Smooth muscle cell (in vitro differentiated cells): ENCODE measurements around the gene FCHSD1. TPM values are rescaled to one million over a fixed set of nuclear protein-coding genes. Genes with fewer than 3 reads are reported as not detected.

Experiments
- DNase-seq: peaks from one replicate; lab custom pipeline; 2025; ENCODE audit not compliant: unreplicated experiment; lab: John Stamatoyannopoulos, UW
- H2AFZ ChIP-seq: fragments of 200-600 bp; sonication (generic); 2 replicates; pipeline ENCODE4 v1.6.0; 2016; ENCODE audit warnings: antibody characterized with exemption, low read depth, mild to moderate bottlenecking
- H3F3A ChIP-seq: fragments of 200-600 bp; sonication (generic); 2 replicates; pipeline ENCODE4 v1.6.0; 2017; ENCODE audit warnings: antibody characterized with exemption, low read depth
- H3K27ac ChIP-seq: fragments of 200-600 bp; sonication (generic); 2 replicates; pipeline ENCODE4 v1.5.1; 2016; ENCODE audit warnings: low read depth, mild to moderate bottlenecking
- H3K27me3 ChIP-seq: fragments of 200-600 bp; sonication (generic); 2 replicates; pipeline ENCODE4 v1.6.1; 2016; ENCODE audit warnings: low read depth, mild to moderate bottlenecking
- H3K36me3 ChIP-seq: fragments of 200-600 bp; sonication (generic); 2 replicates; pipeline ENCODE4 v1.5.1; 2016; ENCODE audit warnings: low read depth
- H3K4me1 ChIP-seq: fragments of 200-600 bp; sonication (generic); 2 replicates; pipeline ENCODE4 v1.5.1; 2016; ENCODE audit warnings: low read depth
- H3K4me2 ChIP-seq: fragments of 200-600 bp; sonication (generic); 2 replicates; pipeline ENCODE4 v1.6.0; 2016; ENCODE audit warnings: mild to moderate bottlenecking
- H3K4me3 ChIP-seq: fragments of 200-600 bp; sonication (generic); 2 replicates; pipeline ENCODE4 v1.5.1; 2016; ENCODE audit warnings: mild to moderate bottlenecking
- H3K79me2 ChIP-seq: fragments of 200-600 bp; sonication (generic); 2 replicates; pipeline ENCODE4 v1.6.0; 2016; ENCODE audit warnings: low read depth, mild to moderate bottlenecking
- H3K9ac ChIP-seq: fragments of 200-600 bp; sonication (generic); 2 replicates; pipeline ENCODE4 v1.6.0; 2016; ENCODE audit warnings: low read depth
- H3K9me3 ChIP-seq: fragments of 200-600 bp; sonication (generic); replicated peaks from 2 replicates; pipeline ENCODE4 v1.5.1; 2016; ENCODE audit warnings: low read depth
- H4K20me1 ChIP-seq: fragments of 200-600 bp; sonication (generic); 2 replicates; pipeline ENCODE4 v1.6.0; 2016; ENCODE audit warnings: low read depth
- CTCF ChIP-seq: fragments of 200-600 bp; sonication (generic); IDR thresholded peaks from 2 replicates; pipeline ENCODE4 v1.5.1; 2017; ENCODE audit warnings: borderline replicate concordance, mild to moderate bottlenecking, antibody characterized with exemption; ENCODE audit not compliant: insufficient read depth, poor library complexity, severe bottlenecking
- WGBS: methylation state at CpG from one replicate; pipeline ENCODE4 v1.1.7; 2016; ENCODE audit warnings: low lambda C conversion rate; 5-methylcytosine and 5-hydroxymethylcytosine counted together
- polyA plus RNA-seq: library from polyadenylated mRNA; unstranded; fragments of >200 nt; fragmentation: Nextera tagmentation; extraction: Ambion mirVana; gene quantifications from 2 replicates; pipeline ENCODE4 v1.2.1, GENCODE V29; 2016
- total RNA-seq: library from RNA; depleted of rRNA; stranded (reverse); fragments of >200 nt; gene quantifications from 2 replicates; pipeline ENCODE4 v1.2.3, GENCODE V29; 2014

FCHSD1 gene
- total and polyA plus RNA-seq, 2 experiments from 2014 or later = 15.7 to 16.4 TPM

- H3F3A ChIP-seq = peaks cover 24% of the 10 kb centered on the region
- H3K79me2 ChIP-seq = peaks cover 39% of the 10 kb centered on the region
- peak; percentile 88 for DNase-seq
- 5% methylated on average over 47 of the region's 70 CpGs for WGBS
- peak within 1 kb of the TSS; percentile 90 for H3K9ac ChIP-seq
- no peaks in the 10 kb centered on the region for H3K27me3 ChIP-seq
- peak; percentile 99 for TF ChIP-seq CTCF
- no peaks in the 10 kb centered on the region for H3K9me3 ChIP-seq
- H3K4me2 ChIP-seq = peak within 1 kb of the TSS; percentile 97
- peak within 1 kb of the TSS; percentile 77 for H3K27ac ChIP-seq
- H4K20me1 ChIP-seq = peaks cover 34% of the 10 kb centered on the region
- peaks cover 7% of the 10 kb centered on the region for H3K36me3 ChIP-seq
- peak within 1 kb of the TSS; percentile 65 for H2AFZ ChIP-seq
- H3K4me3 ChIP-seq = peak within 1 kb of the TSS; percentile 94
- H3K4me1 ChIP-seq = peaks cover 21% of the 10 kb centered on the region
Measured at GRCh38 chr5:141618804-141619554, 32.2 kb downstream of the FCHSD1 start, which contains the start of gene DIAPH1. Gene DIAPH1 (minus strand): TSS chr5:141619000. CDS start chr5:141618914, 86 bp downstream.

GRCh38 chr5:141618030-141618803, 33.0 kb downstream of the FCHSD1 start:
- Histone ChIP-seq H3F3A (peaks cover 24% of the 10 kb centered on the region), H3K79me2 (peaks cover 46% of the 10 kb centered on the region), H4K20me1 (peaks cover 42% of the 10 kb centered on the region), H2AFZ (peak overlapping the region; percentile 65), H3K36me3 (peaks cover 1% of the 10 kb centered on the region), H3K9ac (peak overlapping the region; percentile 90), H3K4me3 (peak overlapping the region; percentile 94), H3K9me3 (no peaks in the 10 kb centered on the region), H3K27me3 (no peaks in the 10 kb centered on the region), H3K4me1 (peaks cover 28% of the 10 kb centered on the region), H3K4me2 (peak overlapping the region; percentile 97), H3K27ac (peak overlapping the region; percentile 77)
- DNase-seq = peak; percentile 68
- TF ChIP-seq CTCF = no peak
- WGBS = under 1% methylated on average over 23 of the region's 36 CpGs

GRCh38 chr5:141617682-141618029, 33.6 kb downstream of the FCHSD1 start:
- 21% methylated on average over 9 of the region's 9 CpGs for WGBS
- Histone ChIP-seq H3K9me3 (no peaks in the 10 kb centered on the region), H3F3A (peaks cover 24% of the 10 kb centered on the region), H3K27ac (peak overlapping the region; percentile 77), H3K4me1 (peaks cover 30% of the 10 kb centered on the region), H3K27me3 (no peaks in the 10 kb centered on the region), H3K4me3 (peak overlapping the region; percentile 94), H3K4me2 (peak overlapping the region; percentile 97), H2AFZ (peak overlapping the region; percentile 65), H3K79me2 (peaks cover 52% of the 10 kb centered on the region), H4K20me1 (peaks cover 47% of the 10 kb centered on the region), H3K9ac (peak overlapping the region; percentile 90), H3K36me3 (no peaks in the 10 kb centered on the region)
- no peak for TF ChIP-seq CTCF
- DNase-seq = no peak
